MV-4-11 (cell line): ENCODE results near the gene SFSWAP.

ENCODE experiments used
- DNase-seq: peaks from one replicate; lab custom pipeline; 2025; lab: John Stamatoyannopoulos, UW

Gene SFSWAP

DNA sequence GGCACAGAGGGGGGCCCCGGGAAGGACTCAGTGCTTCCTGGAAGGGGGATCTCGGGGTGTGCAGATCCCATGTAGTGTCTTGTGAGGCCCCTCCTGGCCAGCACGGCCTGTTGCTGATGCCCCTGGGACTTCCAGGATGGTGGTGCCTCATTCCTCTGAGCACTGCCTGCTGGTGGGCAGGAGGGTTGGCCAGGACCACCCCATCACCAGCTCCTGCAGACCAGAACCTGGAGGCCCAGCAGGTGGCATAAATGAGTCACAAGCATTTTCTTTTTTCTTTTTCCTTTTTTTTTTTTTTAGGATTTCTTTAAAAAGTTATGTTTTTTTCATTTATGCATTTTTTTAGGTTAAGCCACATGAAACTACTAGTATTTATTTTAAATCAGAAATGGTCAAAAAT lies 125.3 kb downstream of the SFSWAP start:
- no peak for DNase-seq

DNA sequence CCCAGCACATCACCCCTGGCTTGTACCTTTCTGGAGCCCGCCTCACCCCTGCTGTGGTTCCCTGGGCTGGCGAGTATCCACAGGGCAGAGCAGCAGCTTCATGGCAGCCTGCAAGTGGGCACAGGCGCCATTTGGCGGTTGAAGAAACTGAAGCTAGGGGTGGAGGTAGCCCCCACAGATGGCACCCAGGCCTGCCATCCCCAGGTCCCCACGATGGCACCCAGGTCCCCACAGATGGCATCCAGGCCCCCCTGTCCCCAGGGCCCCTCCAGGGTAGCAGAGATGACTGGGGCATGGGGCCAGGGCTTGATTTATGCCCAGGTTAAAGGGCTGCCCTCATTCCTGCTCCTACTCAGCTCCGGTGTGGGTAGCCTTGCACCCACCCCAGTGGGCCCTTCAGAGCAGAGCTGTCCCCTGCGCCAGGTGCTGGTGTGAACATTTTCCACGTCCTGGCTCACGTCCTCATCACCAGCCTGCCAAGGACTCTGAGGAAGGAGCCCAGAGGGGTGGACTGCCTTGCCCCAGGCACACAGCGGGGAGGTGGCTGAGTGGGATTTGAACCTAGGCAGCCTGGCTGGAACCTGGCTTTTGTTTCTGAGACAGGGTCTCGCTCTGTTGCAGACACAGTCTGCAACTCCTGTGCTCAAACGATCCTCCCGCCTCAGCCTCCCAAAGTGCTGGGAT lies 126.0 kb downstream of the SFSWAP start:
- no peak for DNase-seq

DNA sequence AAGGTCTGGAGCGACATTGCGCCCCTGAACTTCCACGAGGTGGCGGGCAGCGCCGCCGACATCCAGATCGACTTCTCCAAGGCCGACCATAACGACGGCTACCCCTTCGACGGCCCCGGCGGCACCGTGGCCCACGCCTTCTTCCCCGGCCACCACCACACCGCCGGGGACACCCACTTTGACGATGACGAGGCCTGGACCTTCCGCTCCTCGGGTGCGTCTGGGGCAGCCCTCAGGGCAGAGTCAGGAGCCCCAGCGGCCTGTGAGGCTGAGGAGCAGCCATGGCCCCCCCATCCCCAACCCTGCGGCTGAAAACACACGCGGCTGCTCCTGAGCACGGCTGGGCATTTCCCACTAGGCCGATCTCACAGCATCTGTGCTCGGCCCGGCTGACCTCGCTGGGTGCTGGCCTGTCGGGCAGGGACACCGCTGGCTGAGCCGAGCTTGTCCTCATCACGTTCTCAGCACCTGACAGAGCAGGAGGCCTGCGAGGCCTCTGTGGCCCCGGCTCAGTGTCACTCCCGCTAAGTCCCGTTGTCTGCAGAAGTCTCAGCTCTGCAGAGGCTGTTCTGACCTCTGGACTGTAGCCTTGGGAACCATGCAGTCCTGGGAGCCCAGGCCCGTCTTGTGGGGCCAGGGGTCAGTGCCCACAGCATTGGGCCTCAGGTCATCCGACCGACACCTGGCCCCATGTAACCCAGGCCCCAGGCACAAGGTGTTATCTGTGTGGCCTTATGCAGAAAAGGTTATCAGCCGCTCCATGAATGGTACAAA lies 129.9 kb downstream of the SFSWAP start:
- no peak for DNase-seq

DNA sequence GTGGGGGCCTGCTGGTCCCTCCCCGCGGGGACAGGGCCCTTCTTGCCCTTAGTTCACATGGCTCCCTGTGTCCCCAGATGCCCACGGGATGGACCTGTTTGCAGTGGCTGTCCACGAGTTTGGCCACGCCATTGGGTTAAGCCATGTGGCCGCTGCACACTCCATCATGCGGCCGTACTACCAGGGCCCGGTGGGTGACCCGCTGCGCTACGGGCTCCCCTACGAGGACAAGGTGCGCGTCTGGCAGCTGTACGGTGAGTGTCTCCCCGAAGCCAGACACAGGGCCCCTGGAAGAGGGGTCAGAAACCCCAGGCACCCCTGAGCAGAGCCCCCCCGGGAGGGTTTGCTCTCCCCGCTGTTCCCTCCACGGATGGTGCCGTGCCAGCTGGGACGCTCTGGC lies 130.7 kb downstream of the SFSWAP start:
- no peak for DNase-seq

DNA sequence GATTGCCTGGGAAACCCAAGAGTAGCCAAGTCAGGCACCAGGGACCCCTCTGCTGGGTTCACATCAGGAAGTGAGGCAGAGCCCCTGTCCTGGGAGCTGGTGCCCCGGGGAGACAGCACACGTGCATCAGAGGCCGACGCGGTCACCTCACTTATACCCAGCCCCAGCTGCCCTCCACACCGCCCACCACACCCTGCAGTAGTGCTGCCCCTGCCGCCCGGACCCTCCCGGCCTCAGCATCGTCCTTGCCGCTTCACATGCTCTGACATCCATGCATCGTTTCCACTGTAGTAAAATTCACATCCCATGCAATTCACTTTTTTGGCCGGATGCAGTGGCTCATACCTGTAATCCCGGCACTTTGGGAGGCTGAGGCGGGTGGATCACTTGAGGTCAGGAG lies 131.3 kb downstream of the SFSWAP start:
- no peak for DNase-seq

DNA sequence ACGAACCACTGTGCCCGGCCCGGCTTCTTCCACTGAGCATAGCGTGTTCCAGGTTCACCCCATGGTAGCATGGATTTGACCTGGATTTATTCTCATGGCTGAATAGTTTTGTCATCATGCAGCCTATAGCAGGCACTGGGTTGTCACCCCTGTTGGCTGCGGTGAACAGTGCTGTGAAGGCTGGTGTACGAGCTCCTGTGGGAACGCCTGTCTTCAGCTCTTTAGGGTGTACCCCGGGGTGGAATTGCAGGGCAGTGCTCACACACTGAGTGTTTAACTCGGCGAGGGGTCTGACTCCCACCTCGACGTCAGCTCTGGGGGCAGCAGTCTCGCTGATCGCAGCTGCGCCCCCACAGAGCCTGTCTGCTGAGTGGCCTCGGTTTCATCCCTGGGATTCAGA lies 132.6 kb downstream of the SFSWAP start:
- DNase-seq = no peak

DNA sequence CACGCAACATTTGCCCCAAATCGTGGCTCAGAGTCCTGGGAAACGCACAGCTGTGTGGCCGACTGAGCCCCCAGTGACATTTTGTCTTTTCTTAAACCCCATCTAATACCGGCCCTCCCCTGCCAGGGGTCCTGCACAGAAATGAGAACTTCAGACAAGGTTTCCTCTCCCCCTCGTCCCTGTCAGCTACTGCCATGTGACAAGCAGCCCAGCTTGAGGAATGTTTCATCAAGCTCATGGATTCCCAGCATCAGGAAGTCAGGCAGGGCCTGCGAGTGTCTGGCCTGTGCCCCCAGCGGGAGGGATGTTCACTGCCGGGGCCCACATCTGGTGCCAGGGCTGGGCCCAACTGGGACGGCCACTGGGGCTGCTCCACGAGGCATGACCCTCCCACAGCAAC lies 133.2 kb downstream of the SFSWAP start:
- no peak for DNase-seq

DNA sequence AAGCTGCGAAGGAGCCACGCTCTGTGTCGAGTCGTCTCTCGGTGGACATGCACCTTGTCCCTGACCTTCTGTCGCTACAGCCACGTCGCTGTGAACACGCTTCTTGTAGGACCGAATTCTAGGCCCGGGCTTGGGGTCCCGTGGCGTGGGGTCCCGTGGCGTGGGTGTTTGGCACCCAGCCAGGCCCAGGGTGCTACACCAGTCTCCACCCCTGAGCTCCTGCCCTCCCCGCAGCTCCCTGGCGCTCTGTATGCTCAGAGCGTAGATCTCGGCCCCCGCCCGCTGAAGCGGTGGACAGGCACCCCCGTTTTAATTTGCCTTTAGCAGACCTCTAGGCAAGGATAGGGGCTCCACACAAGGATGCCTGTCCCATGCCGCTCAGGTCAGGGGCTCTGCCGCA lies 133.8 kb downstream of the SFSWAP start:
- DNase-seq = no peak

DNA sequence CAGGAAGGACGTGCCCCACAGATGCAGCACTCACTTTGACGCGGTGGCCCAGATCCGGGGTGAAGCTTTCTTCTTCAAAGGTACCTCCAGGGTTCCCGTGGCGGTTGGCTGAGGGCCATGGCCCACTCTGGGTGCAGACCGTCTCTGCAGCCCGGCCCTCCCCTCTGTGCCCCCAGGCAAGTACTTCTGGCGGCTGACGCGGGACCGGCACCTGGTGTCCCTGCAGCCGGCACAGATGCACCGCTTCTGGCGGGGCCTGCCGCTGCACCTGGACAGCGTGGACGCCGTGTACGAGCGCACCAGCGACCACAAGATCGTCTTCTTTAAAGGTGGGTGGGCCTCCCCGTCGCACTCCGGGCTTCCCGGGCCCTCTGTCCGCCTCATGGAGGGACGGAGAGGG lies 134.2 kb downstream of the SFSWAP start:
- no peak for DNase-seq

DNA sequence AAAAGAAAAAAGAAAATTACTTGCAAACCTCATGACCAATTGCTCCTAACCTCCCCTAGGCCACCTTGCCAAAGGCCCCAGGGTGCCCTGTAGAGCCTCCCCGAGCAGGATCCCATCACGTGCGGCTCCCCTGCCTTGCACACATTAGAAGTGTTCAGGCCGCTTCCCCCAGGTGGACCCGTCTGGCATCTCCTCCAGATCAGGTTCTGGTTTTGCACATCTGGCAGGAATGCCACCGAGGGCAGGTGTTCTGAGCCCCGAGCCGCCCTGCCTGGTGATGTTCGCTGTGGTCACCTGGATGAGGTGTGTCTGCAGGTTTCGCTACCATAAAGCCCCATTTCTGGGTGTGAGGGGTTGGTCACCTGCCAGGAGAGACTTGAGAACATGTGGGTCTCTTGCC lies 136.6 kb downstream of the SFSWAP start:
- no peak for DNase-seq

DNA sequence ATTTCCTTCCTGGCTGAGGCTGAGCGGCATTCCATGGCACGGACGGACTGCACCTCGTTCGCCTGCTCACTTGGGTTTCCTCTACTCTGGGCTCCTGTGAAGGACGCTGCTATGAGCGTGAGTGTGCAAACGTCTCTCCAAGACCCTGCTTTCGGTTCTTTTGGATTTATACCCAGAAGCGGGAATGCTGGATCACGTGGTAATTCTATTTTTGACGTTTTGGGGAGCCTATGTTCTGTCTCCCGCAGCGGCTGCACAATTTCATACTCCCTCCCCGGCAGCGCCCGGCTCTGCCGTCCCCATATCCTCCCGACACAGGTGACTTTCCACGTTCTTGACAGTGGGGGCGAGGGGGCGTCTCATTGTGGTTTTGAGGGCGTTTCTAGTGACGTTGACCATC lies 137.9 kb downstream of the SFSWAP start:
- no peak for DNase-seq
